Measurements from ENCODE around the gene PRXL2A.
"Not testable (repeated sequence)": the region's sequence is repeated elsewhere in the genome, so short reads cannot be mapped to it uniquely, and the experiment has no call there.

Gene PRXL2A

DNA sequence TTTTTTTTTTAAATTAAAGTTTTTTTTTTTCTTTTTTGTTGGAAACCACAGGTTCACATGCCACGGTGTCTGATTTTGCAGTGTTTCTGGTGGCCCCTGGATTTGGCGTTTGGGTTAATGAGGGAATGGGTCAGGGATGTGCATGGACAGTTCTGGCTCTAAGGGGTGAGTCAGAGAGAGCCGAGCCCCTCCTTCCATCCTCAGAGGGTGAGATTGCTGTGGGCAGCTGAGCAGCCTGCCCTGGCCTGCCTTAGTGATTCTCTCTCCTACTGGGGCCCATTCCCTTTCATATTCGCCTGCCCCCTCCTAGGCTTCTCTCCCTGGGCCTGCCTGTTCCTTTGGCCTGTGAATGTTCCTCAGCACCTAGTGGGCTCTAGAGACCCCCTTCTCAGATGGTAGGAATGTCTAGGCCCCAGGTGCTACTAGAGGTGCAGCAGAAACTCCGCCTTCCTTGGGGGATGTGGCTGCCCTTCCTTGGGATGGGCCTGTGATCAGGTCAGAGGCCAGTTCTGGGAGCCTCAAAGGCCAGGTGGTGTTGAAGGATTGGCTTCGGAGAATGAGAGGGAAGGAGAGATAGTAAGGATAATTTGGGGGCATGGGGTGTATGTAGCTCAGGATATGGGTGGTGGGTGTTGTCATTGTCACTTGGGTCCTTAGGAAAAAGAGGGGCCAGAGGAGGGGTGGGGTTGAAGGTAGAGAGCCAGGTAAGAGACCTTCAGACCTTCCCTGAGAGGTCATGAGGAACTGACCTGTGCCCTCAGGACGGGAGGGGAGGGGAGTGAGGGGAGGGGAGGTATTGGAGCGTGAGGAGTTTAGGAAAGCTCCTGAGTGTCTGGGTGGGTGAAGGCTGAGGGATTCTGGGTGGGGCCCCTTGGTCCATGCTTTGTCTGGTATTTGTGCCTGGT, 65.6 kb downstream of the PRXL2A start:
- no peak for DNase-seq (ENCODE audit: extremely low read depth, low read depth)
- TF ChIP-seq CTCF (IDR thresholded peaks at IDR 0.05; ENCODE audit: low read depth, low read length) = no peak

DNA sequence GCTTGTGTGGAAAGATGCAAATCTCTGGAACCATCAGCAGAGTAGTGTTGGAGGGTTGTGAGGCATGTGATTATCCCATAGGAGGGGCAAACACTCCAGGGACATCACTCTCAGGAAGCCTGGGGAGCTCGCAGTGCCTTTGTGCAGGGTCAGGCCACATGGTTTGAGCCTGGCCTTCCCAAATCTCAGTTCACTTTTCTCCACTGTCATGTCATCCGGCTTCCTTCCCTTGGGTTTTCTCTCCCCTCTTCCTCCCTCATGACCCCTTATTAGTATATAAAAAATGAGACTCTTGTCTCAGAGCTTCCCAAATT, 66.2 kb downstream of the PRXL2A start:
- no peak for DNase-seq (ENCODE audit: extremely low read depth, low read depth)
- TF ChIP-seq CTCF (IDR thresholded peaks at IDR 0.05; ENCODE audit: low read depth, low read length) = no peak

DNA sequence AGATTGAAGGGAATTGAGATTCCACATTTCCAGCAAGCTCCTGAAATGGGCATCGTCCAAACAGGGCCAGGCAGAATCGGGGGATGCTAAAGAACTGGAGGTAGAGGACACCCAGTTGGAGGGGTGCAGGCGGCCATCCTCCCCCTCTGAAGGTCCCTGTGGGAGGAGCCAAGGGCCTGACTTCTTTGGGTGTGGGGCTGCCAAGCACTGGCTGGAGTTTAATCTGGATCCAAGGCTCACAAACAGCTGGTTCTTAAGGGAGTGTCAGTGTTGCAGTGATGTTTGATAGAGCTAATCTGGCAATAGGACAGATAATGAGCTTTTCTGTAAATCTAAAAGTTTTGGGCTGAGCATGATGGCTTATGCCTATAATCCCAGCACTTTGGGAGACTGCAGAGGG, 66.6 kb downstream of the PRXL2A start:
- no peak for TF ChIP-seq CTCF (IDR thresholded peaks at IDR 0.05; ENCODE audit: low read depth, low read length)
- no peak for DNase-seq (ENCODE audit: extremely low read depth, low read depth)

- DNase-seq (ENCODE audit: extremely low read depth, low read depth) = not testable (repeated sequence)
These were observed 67.3 kb downstream of the PRXL2A start for GRCh38 chr10:80475641-80476040.

GRCh38 chr10:80476685-80477084, 68.3 kb downstream of the PRXL2A start:
- no peak for TF ChIP-seq CTCF (IDR thresholded peaks at IDR 0.05; ENCODE audit: low read depth, low read length)
- no peak for DNase-seq (ENCODE audit: extremely low read depth, low read depth)

DNA sequence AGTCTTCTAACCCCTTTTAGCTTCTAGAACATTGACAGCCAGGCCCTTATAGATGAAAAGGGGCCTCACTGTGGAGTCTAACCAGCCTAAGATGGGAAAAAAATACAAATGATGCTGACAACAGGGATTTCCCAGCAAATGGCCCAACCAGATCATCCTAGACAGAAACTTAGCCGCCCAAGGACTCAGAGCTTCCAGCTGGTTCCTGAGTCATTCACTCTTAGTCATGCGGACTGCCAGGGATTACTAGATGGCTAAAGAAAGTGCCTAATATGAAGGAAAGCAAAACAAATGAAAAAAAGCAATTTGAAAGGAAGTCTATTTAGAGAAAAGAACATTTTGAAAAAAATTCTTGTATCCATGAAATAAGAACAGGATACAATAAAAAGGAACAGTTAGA, 69.5 kb downstream of the PRXL2A start:
- no peak for TF ChIP-seq CTCF (IDR thresholded peaks at IDR 0.05; ENCODE audit: low read depth, low read length)
- no peak for DNase-seq (ENCODE audit: extremely low read depth, low read depth)

GRCh38 chr10:80480373-80480772, 72.0 kb downstream of the PRXL2A start:
- DNase-seq (ENCODE audit: extremely low read depth, low read depth) = not testable (repeated sequence)

- DNase-seq (ENCODE audit: extremely low read depth, low read depth) = no peak
- TF ChIP-seq CTCF (IDR thresholded peaks at IDR 0.05; ENCODE audit: low read depth, low read length) = no peak
These were observed 72.5 kb downstream of the PRXL2A start for GRCh38 chr10:80480852-80481251.
